T-cell (primary cell): Measurements from ENCODE around the gene PTPRD. TPM values are rescaled to one million over a fixed set of nuclear protein-coding genes. Genes with fewer than 3 reads are reported as not detected.
"Not testable (repeated sequence)": the region's sequence is repeated elsewhere in the genome, so short reads cannot be mapped to it uniquely, and the experiment has no call there.

Experiments used
- ATAC-seq, 4 experiments: fragments of 200-7000 bp in 3 of 4; fragments of 150-1000 bp in 1 of 4; cut with Tn5 transposase; replicated peaks in 1 of 4; 1 replicate in 3 of 4; 2 replicates in 1 of 4; pipeline ENCODE4 v1.10.0; 2021; ENCODE audit warnings: moderate library complexity in 3 of 4, mild to moderate bottlenecking in 2 of 4, moderate number of reproducible peaks in 1 of 4
- CTCF ChIA-PET, 2 donors: fragments of 300-600 bp; sonication (Branson Sonifier 250); formaldehyde crosslinking; loops; one replicate each; lab custom pipeline; 2022; ENCODE audit warnings: antibody characterized with exemption in 2 of 2; lab: Charles Lee
- POLR2A ChIA-PET, 2 donors: fragments of 300-600 bp; sonication (Branson Sonifier 250); formaldehyde crosslinking; loops; one replicate each; lab custom pipeline; 2022; ENCODE audit warnings: antibody characterized with exemption in 2 of 2; lab: Charles Lee
- DNase-seq, 35 experiments: peaks; one replicate each; pipeline versions ENCODE4 v3.0.0 to v3.0.0-alpha.2; 2013 to 2023
- H3K27ac ChIP-seq: one replicate; pipeline ENCODE4 v1.5.1; 2013; ENCODE audit warnings: low read length
- H3K27me3 ChIP-seq, 2 experiments: replicated peaks in 1 of 2; 1 replicate in 1 of 2; 2 replicates in 1 of 2; pipeline versions ENCODE4 v1.6.1 to v1.7.0; 2013; ENCODE audit warnings: low read length in 1 of 2, mixed read lengths in 1 of 2; ENCODE audit not compliant: control insufficient read depth in 2 of 2, insufficient read depth in 2 of 2; ENCODE audit errors: extremely low read depth in 1 of 2
- H3K36me3 ChIP-seq, 2 donors: 1 replicate in 1 of 2; 2 replicates in 1 of 2; pipeline versions ENCODE4 v1.6.1 to v1.7.0; 2013; ENCODE audit warnings: low read length in 1 of 2; ENCODE audit not compliant: control insufficient read depth in 2 of 2, insufficient read depth in 1 of 2; ENCODE audit errors: extremely low read depth in 1 of 2
- H3K4me1 ChIP-seq, 2 experiments: 1 replicate in 1 of 2; 2 replicates in 1 of 2; pipeline versions ENCODE4 v1.6.1 to v1.7.0; 2013; ENCODE audit warnings: low read length in 2 of 2, mixed read lengths in 1 of 2; ENCODE audit not compliant: insufficient read depth in 2 of 2, control insufficient read depth in 1 of 2; ENCODE audit errors: extremely low read depth in 1 of 2
- H3K4me3 ChIP-seq, 2 donors: 1 replicate in 1 of 2; 2 replicates in 1 of 2; pipeline versions ENCODE4 v1.5.1 to v1.7.0; 2013; ENCODE audit warnings: mild to moderate bottlenecking in 2 of 2, low read length in 1 of 2, moderate library complexity in 1 of 2; ENCODE audit not compliant: control insufficient read depth in 1 of 2; ENCODE audit errors: extremely low read depth in 1 of 2
- H3K9me3 ChIP-seq: 2 replicates; pipeline ENCODE4 v1.7.0; 2013
- H3K27ac Mint-ChIP-seq, 2 donors: one replicate each; pipeline ENCODE4 v1.8.0; 2020 to 2021; ENCODE audit warnings: mild to moderate bottlenecking in 2 of 2, mixed read lengths in 2 of 2
- H3K27me3 Mint-ChIP-seq, 2 donors: one replicate each; pipeline ENCODE4 v1.8.0; 2021 to 2022; ENCODE audit warnings: mixed read lengths in 2 of 2
- H3K36me3 Mint-ChIP-seq: one replicate; pipeline ENCODE4 v1.8.0; 2021; ENCODE audit warnings: mixed read lengths
- H3K4me1 Mint-ChIP-seq, 3 donors: one replicate each; pipeline ENCODE4 v1.8.0; 2020 to 2022; ENCODE audit warnings: mixed read lengths in 3 of 3, mild to moderate bottlenecking in 1 of 3
- H3K4me3 Mint-ChIP-seq, 3 donors: one replicate each; pipeline ENCODE4 v1.8.0; 2020 to 2022; ENCODE audit warnings: mild to moderate bottlenecking in 3 of 3, mixed read lengths in 3 of 3, moderate library complexity in 3 of 3
- H3K9me3 Mint-ChIP-seq, 3 donors: one replicate each; pipeline ENCODE4 v1.8.0; 2020 to 2022; ENCODE audit warnings: mixed read lengths in 3 of 3
- WGBS: methylation state at CpG from one replicate; pipeline ENCODE4 v1.1.5; 2013; ENCODE audit warnings: missing lambda C conversion rate; ENCODE audit not compliant: insufficient coverage; 5-methylcytosine and 5-hydroxymethylcytosine counted together
- total RNA-seq, 35 experiments: library from RNA in 6 of 35; stranded (reverse) in 6 of 35; fragments of 120-200 nt in 1 of 35; gene quantifications; one replicate each; pipeline versions ENCODE4 v1.2.1 to v1.2.4 and lab custom pipeline; 2013 to 2026

Gene PTPRD
- total RNA-seq, 5 donors from 2014 or later (not counting 1 experiment from before 2014, with no cell fraction given) = 0.13 to 0.61 (median 0.38) TPM; not detected in 2

DNA sequence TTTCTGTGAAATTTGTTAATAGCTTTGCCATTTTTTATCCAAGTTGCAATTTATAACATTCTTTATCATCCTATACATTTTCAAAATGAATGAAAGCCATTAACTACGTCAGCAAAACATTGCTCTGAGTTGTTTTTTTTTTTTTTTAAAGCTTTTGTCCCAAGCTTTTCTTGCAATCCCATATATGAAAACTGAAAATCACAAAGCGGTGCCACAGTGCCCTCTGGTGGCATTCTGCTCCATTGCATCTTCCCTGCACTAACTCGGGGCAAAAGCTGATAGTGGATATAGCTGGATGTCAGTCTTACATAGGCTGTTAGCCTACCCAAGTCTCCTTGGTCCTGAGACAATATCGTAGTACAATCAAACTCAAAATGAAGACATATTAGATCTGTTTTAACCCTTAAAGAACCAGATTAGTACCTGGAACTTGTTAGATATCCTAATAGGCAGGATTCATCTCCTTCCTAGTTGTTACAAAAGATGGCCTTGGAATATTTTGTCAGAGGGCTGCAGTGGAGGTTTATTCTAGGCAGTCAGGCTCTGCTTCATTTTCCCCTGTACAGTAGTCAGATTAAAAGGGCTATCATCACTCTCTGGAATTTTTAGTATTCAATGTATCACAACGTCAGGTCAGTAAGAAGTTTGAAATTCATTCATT, 669.9 kb downstream of the PTPRD start:
- H3K4me1 ChIP-seq = no peaks in the 10 kb centered on the region
- ChIA-PET POLR2A (no interaction called here), CTCF (interaction anchor here (0.6 to 1.7 kb wide), 19 partner anchors 9 to 1526 kb away, joined by 3 to 9 read pairs (median 3); no protein-coding TSS in a partner anchor)
- no peaks in the 10 kb centered on the region for H3K36me3 Mint-ChIP-seq
- no peaks in the 10 kb centered on the region for H3K36me3 ChIP-seq
- H3K4me3 Mint-ChIP-seq = no peak overlapping the region
- no peaks in the 10 kb centered on the region for H3K4me1 Mint-ChIP-seq
- WGBS = no CpG with 5 or more reads among the region's 5 CpGs
- H3K4me3 ChIP-seq = no peak overlapping the region
- no peak overlapping the region for H3K27ac Mint-ChIP-seq
- no peak overlapping the region for H3K27ac ChIP-seq
- no peaks in the 10 kb centered on the region for H3K27me3 ChIP-seq
- H3K27me3 Mint-ChIP-seq = no peaks in the 10 kb centered on the region
- no peaks in the 10 kb centered on the region for H3K9me3 ChIP-seq
- H3K9me3 Mint-ChIP-seq = no peaks in the 10 kb centered on the region
- ATAC-seq = peak in 1 of 4 experiments; percentile 47
- peak in 26 of 35 experiments; percentile 1 to 55 (median 14) for DNase-seq

DNA sequence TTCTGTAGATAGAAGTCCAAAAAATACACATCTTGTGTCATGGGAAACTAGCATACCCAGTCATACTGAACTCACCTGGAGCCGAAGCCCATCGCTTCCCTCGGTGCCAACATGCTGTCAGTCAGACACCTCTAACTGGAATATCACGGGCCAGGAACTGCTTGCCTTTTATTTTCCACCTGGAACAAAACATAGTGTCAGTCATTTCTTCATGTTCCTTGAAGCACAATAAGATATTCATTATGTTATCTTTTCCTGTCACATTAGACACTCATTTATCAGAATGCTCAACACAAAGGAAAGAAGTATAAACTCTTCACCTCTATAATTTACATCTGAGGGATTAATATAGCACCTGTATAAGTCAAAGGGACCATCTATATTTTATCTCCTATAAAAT, 674.4 kb downstream of the PTPRD start:
- CTCF ChIA-PET = no interaction called here
- no peak overlapping the region for H3K27ac Mint-ChIP-seq
- H3K9me3 ChIP-seq = no peaks in the 10 kb centered on the region

DNA sequence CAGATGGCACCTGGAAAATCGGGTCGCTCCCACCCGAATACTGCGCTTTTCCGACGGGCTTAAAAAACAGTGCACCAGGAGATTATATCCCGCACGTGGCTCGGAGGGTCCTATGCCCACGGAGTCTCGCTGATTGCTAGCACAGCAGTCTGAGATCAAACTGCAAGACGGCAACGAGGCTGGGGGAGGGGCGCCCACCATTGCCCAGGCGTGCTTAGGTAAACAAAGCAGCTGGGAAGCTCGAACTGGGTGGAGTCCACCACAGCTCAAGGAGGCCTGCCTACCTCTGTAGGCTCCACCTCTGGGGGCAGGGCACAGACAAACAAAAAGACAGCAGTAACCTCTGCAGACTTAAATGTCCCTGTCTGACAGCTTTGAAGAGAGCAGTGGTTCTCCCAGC, 681.3 kb downstream of the PTPRD start:
- H3K4me3 ChIP-seq, H3K36me3 Mint-ChIP-seq, ATAC-seq, H3K27me3 Mint-ChIP-seq, H3K9me3 ChIP-seq, H3K36me3 ChIP-seq, CTCF ChIA-PET, H3K27me3 ChIP-seq, POLR2A ChIA-PET, H3K4me1 Mint-ChIP-seq, H3K9me3 Mint-ChIP-seq, H3K27ac Mint-ChIP-seq, H3K4me1 ChIP-seq, H3K27ac ChIP-seq, H3K4me3 Mint-ChIP-seq, DNase-seq: not testable (repeated sequence)
- no CpG with 5 or more reads among the region's 16 CpGs for WGBS

More for the DNA sequence above, 674.4 kb downstream of the PTPRD start:
- no peaks in the 10 kb centered on the region for H3K4me1 ChIP-seq
- POLR2A ChIA-PET = no interaction called here
- H3K36me3 ChIP-seq = no peaks in the 10 kb centered on the region
- no peaks in the 10 kb centered on the region for H3K27me3 ChIP-seq
- 86% methylated on average over 3 of the region's 4 CpGs for WGBS
- no peaks in the 10 kb centered on the region for H3K36me3 Mint-ChIP-seq
- H3K4me3 Mint-ChIP-seq = no peak overlapping the region
- H3K4me1 Mint-ChIP-seq = no peaks in the 10 kb centered on the region
- H3K27ac ChIP-seq = no peak overlapping the region
- H3K27me3 Mint-ChIP-seq = no peaks in the 10 kb centered on the region
- no peak overlapping the region for H3K4me3 ChIP-seq
- ATAC-seq (no peak), DNase-seq (no peak)
- H3K9me3 Mint-ChIP-seq = no peaks in the 10 kb centered on the region

DNA sequence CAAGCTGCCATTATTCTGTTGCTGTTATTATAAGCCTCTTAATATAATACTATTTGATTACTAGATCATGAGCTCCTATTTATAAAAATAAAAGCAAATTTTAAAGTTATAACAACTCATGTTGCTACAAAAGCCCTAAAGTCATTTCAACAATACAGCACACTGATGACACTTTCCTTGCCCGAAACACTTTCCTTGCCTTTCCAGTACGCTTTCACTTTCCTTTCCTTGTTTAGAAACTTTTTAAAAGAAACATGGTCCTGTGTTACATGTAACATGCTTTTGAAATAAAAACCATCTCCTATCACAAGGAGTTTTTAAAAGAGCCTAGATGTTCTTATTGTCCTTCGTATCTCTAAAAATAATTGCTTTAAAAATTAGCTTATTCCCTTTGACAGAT, 688.4 kb downstream of the PTPRD start:
- no peak for DNase-seq
- no peak overlapping the region for H3K27ac Mint-ChIP-seq
- peak overlapping the region; percentile 23 to 29 for H3K4me3 ChIP-seq
- peak overlapping the region; percentile 22 for H3K27ac ChIP-seq
- H3K36me3 ChIP-seq = no peaks in the 10 kb centered on the region
- ATAC-seq = no peak
- no peaks in the 10 kb centered on the region for H3K4me1 ChIP-seq
- H3K36me3 Mint-ChIP-seq = no peaks in the 10 kb centered on the region
- H3K9me3 Mint-ChIP-seq = peaks cover 0 to 5% (median 0%) of the 10 kb centered on the region in 3 donors
- CTCF ChIA-PET = interaction anchor here in 1 of 2 donors (0.6 kb wide), 1 partner anchor 80 kb away, joined by 4 read pairs; no protein-coding TSS in a partner anchor
- H3K27me3 Mint-ChIP-seq = no peaks in the 10 kb centered on the region
- peaks cover 0 to 5% (median 0%) of the 10 kb centered on the region in 3 donors for H3K4me1 Mint-ChIP-seq
- WGBS = no CpG with 5 or more reads among the region's 3 CpGs
- H3K27me3 ChIP-seq = no peaks in the 10 kb centered on the region
- POLR2A ChIA-PET = no interaction called here
- no peaks in the 10 kb centered on the region for H3K9me3 ChIP-seq
- no peak overlapping the region for H3K4me3 Mint-ChIP-seq

DNA sequence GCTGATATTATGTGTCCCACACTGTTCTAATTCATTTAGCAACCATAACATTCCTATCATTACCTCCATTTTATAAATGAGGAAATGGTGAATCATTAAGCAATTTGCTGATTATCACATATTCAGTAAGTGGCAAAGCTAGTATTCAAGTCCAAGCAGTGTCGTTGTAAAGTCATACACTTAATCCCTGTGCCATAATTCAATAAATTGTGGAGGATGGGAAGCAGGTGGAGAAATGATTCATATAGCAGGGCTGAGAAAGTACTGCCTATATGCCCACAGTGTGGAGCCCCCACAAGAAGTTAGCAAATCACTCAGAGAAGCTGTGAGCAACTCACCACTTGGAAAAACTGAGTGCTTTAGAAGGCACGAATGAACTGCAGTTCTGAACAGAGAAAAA, 691.0 kb downstream of the PTPRD start:
- H3K27ac ChIP-seq = no peak overlapping the region
- ATAC-seq (no peak), DNase-seq (no peak)
- H3K9me3 ChIP-seq = no peaks in the 10 kb centered on the region
- Mint-ChIP-seq H3K36me3 (no peaks in the 10 kb centered on the region), H3K4me1 (peaks cover 0 to 5% (median 0%) of the 10 kb centered on the region in 3 donors), H3K4me3 (no peak overlapping the region), H3K27me3 (no peaks in the 10 kb centered on the region), H3K27ac (no peak overlapping the region), H3K9me3 (peaks cover 0 to 10% (median 0%) of the 10 kb centered on the region in 3 donors)
- no peaks in the 10 kb centered on the region for H3K36me3 ChIP-seq
- H3K4me1 ChIP-seq = no peaks in the 10 kb centered on the region
- no peak overlapping the region for H3K4me3 ChIP-seq
- POLR2A ChIA-PET = no interaction called here
- no CpG with 5 or more reads among the region's 2 CpGs for WGBS
- CTCF ChIA-PET = no interaction called here
- no peaks in the 10 kb centered on the region for H3K27me3 ChIP-seq

DNA sequence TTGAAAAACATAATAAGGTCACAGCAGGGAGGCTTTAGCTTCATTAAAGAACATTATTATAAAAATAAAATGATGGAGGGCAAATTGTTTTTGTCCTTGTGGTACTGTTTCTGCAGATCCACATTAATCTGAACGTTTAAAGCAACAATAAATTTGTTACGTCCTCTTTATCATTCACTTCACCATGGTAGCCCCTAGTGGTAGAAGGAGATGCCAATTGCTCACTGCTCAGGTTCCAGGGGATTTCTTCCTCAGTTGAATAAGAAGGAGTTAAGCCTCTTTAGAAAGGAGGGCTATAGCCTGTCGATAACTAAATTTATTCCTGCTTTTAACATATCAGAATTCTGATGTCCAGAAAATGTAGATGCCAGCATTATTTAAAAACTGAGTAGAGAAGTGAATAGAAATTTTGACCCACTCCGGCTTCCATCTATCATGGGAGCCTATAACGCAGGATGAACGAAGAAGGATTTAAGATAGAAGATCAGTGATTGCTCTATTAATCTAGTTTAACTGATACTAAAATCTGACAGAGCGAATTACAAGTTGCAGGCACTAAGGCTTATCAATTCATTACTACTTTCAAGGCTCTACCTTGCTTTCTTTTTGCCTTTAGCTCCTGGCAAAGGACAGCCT, 692.3 kb downstream of the PTPRD start:
- peaks cover 0 to 5% (median 0%) of the 10 kb centered on the region in 3 donors for H3K4me1 Mint-ChIP-seq
- H3K27me3 Mint-ChIP-seq = no peaks in the 10 kb centered on the region
- peaks cover 0 to 19% (median 5%) of the 10 kb centered on the region in 3 donors for H3K9me3 Mint-ChIP-seq
- DNase-seq (no peak), ATAC-seq (no peak)
- no peaks in the 10 kb centered on the region for H3K27me3 ChIP-seq
- POLR2A ChIA-PET = no interaction called here
- H3K4me3 Mint-ChIP-seq = no peak overlapping the region
- H3K9me3 ChIP-seq = no peaks in the 10 kb centered on the region
- no peak overlapping the region for H3K4me3 ChIP-seq
- no peaks in the 10 kb centered on the region for H3K36me3 Mint-ChIP-seq
- H3K36me3 ChIP-seq = no peaks in the 10 kb centered on the region
- CTCF ChIA-PET = interaction anchor here in 1 of 2 donors (0.6 kb wide), 1 partner anchor 22 kb away, joined by 3 read pairs; no protein-coding TSS in a partner anchor
- H3K4me1 ChIP-seq = no peaks in the 10 kb centered on the region
- H3K27ac Mint-ChIP-seq = no peak overlapping the region
- H3K27ac ChIP-seq = no peak overlapping the region
- WGBS = no CpG with 5 or more reads among the region's 7 CpGs
